OCI-LY7 (cell line): ENCODE results near the gene CFH. TPM values are rescaled to one million over a fixed set of nuclear protein-coding genes. Genes with fewer than 3 reads are reported as not detected.
"Not testable (repeated sequence)": the region's sequence is repeated elsewhere in the genome, so short reads cannot be mapped to it uniquely, and the experiment has no call there.

Experiments
- BruUV-seq: library from RNA; stranded (reverse); fragments of 400-500 nt; replicated peaks from 2 replicates; lab custom pipeline; 2021; lab: Mats Ljungman, UMichigan
- CTCF ChIA-PET: fragments of 300-600 bp; sonication (Branson Sonifier 250); formaldehyde crosslinking; loops from one replicate; lab custom pipeline; 2022; ENCODE audit warnings: antibody characterized with exemption; ENCODE audit not compliant: unreplicated experiment; lab: Charles Lee
- POLR2A ChIA-PET: fragments of 300-600 bp; sonication (Branson Sonifier 250); formaldehyde crosslinking; loops from one replicate; lab custom pipeline; 2022; ENCODE audit warnings: antibody characterized with exemption; lab: Charles Lee
- DNase-seq: peaks from one replicate; pipeline ENCODE4 v3.0.0-alpha.2; 2015; ENCODE audit warnings: low spot score
- H2AFZ ChIP-seq: fragments of 200-600 bp; sonication (generic), shearing (Covaris generic); 2 replicates; pipeline ENCODE4 v1.6.1; 2014; ENCODE audit warnings: mild to moderate bottlenecking, antibody characterized with exemption, low read length, moderate library complexity
- H3K27ac ChIP-seq: fragments of 200-600 bp; sonication (generic); 2 replicates; pipeline ENCODE4 v1.5.1; 2014; ENCODE audit warnings: mixed run types, low read depth, mild to moderate bottlenecking, moderate library complexity, low read length, inconsistent platforms; ENCODE audit not compliant: poor library complexity, severe bottlenecking
- H3K36me3 ChIP-seq: fragments of 200-600 bp; sonication (generic); 2 replicates; pipeline ENCODE4 v1.6.1; 2014; ENCODE audit warnings: mild to moderate bottlenecking, antibody characterized with exemption, low read length, moderate library complexity, mixed read lengths; ENCODE audit not compliant: insufficient read depth
- H3K4me1 ChIP-seq: fragments of 200-600 bp; sonication (generic); 2 replicates; pipeline ENCODE4 v1.5.1; 2014; ENCODE audit warnings: mild to moderate bottlenecking, low read length; ENCODE audit not compliant: insufficient read depth, poor library complexity, severe bottlenecking
- H3K4me2 ChIP-seq: fragments of 200-600 bp; sonication (generic); 2 replicates; pipeline ENCODE4 v1.6.1; 2014; ENCODE audit warnings: mild to moderate bottlenecking, low read length
- H3K4me3 ChIP-seq: fragments of 200-600 bp; sonication (generic); 2 replicates; pipeline ENCODE4 v1.5.1; 2014; ENCODE audit warnings: mild to moderate bottlenecking, low read depth, low read length; ENCODE audit not compliant: poor library complexity, severe bottlenecking
- H3K79me2 ChIP-seq: fragments of 200-600 bp; sonication (generic); 2 replicates; pipeline ENCODE4 v1.6.1; 2016; ENCODE audit warnings: low read depth, mild to moderate bottlenecking, low read length, moderate library complexity, mixed read lengths; ENCODE audit not compliant: insufficient read depth
- H3K9me2 ChIP-seq: fragments of 200-600 bp; sonication (generic); 2 replicates; pipeline ENCODE4 v1.6.1; 2016; ENCODE audit warnings: mild to moderate bottlenecking, low read length, mixed read lengths; ENCODE audit not compliant: insufficient read depth
- H3K9me3 ChIP-seq: fragments of 200-600 bp; sonication (generic); 2 replicates; pipeline ENCODE4 v1.6.1; 2014; ENCODE audit warnings: mild to moderate bottlenecking, mixed run types, low read length, mixed read lengths
- H4K20me1 ChIP-seq: fragments of 200-600 bp; sonication (generic); 2 replicates; pipeline ENCODE4 v1.6.1; 2014; ENCODE audit warnings: mild to moderate bottlenecking, antibody characterized with exemption, low read length, moderate library complexity, mixed read lengths; ENCODE audit not compliant: insufficient read depth
- EZH2phosphoT487 ChIP-seq: fragments of 200-600 bp; sonication (generic); IDR thresholded peaks from 2 replicates; pipeline ENCODE4 v1.6.1; 2018; ENCODE audit warnings: low read depth, borderline replicate concordance, mild to moderate bottlenecking, mixed run types, antibody characterized with exemption, low read length, moderate library complexity, mixed read lengths
- intact Hi-C: fragments of 100-400 bp; cut with micrococcal nuclease; formaldehyde crosslinking; loops from one replicate; pipeline ENCODE4 v1.10.0; 2022; ENCODE audit not compliant: unreplicated experiment
- total RNA-seq, 2 experiments: library from RNA; depleted of rRNA in 1 of 2; stranded (reverse); fragments of >200 nt in 1 of 2; shearing (Covaris generic) in 1 of 2; gene quantifications; 2 replicates each; pipeline ENCODE4 v1.2.3, GENCODE V29; 2014 to 2022
- TF ChIP-seq, protein P1 (sequence below): fragments of 200-600 bp; sonication (generic); conservative IDR thresholded peaks from 2 replicates; pipeline ENCODE4 v1.5.1; 2014; ENCODE audit warnings: mild to moderate bottlenecking, antibody characterized with exemption, low read length, moderate library complexity, mixed read lengths

CFH gene
- total RNA-seq, 2 experiments from 2014 or later, result not detected

- Histone ChIP-seq H3K4me3 (no peak overlapping the region), H4K20me1 (no peaks in the 10 kb centered on the region), H3K27ac (no peak overlapping the region), H3K9me2 (no peaks in the 10 kb centered on the region), H3K79me2 (no peaks in the 10 kb centered on the region), H3K9me3 (0 out of 2 replicates have a peak, but pooled peaks cover 4% of the 10 kb centered on the region), H3K4me1 (no peaks in the 10 kb centered on the region), H3K4me2 (no peak overlapping the region), H2AFZ (no peak overlapping the region), H3K36me3 (no peaks in the 10 kb centered on the region)
- no TSS peak for BruUV-seq
- POLR2A ChIA-PET, result no interaction called here
- DNase-seq, result no peak
- CTCF ChIA-PET, result no interaction called here
- intact Hi-C loops, result no loop called here
- no peak for TF ChIP-seq EZH2phosphoT487
- TF ChIP-seq, protein P1, sequence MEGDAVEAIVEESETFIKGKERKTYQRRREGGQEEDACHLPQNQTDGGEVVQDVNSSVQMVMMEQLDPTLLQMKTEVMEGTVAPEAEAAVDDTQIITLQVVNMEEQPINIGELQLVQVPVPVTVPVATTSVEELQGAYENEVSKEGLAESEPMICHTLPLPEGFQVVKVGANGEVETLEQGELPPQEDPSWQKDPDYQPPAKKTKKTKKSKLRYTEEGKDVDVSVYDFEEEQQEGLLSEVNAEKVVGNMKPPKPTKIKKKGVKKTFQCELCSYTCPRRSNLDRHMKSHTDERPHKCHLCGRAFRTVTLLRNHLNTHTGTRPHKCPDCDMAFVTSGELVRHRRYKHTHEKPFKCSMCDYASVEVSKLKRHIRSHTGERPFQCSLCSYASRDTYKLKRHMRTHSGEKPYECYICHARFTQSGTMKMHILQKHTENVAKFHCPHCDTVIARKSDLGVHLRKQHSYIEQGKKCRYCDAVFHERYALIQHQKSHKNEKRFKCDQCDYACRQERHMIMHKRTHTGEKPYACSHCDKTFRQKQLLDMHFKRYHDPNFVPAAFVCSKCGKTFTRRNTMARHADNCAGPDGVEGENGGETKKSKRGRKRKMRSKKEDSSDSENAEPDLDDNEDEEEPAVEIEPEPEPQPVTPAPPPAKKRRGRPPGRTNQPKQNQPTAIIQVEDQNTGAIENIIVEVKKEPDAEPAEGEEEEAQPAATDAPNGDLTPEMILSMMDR, result no peak
These were observed 86.9 kb downstream of the CFH start for GRCh38 chr1:196738730-196739129.

- H3K36me3 ChIP-seq, H3K4me1 ChIP-seq, CTCF ChIA-PET, POLR2A ChIA-PET, H3K9me3 ChIP-seq, H3K79me2 ChIP-seq, BruUV-seq, H3K27ac ChIP-seq, H4K20me1 ChIP-seq, H3K9me2 ChIP-seq, H3K4me3 ChIP-seq, intact Hi-C loops, H3K4me2 ChIP-seq, H2AFZ ChIP-seq: not testable (repeated sequence)
- TF ChIP-seq, protein P1, result peak; percentile 68
- peak; percentile 30 for DNase-seq
These were observed 91.4 kb downstream of the CFH start for GRCh38 chr1:196743244-196743643.

- H3K9me3 ChIP-seq, H4K20me1 ChIP-seq, CTCF ChIA-PET, DNase-seq, H3K4me1 ChIP-seq, H3K4me3 ChIP-seq, POLR2A ChIA-PET, H3K79me2 ChIP-seq, H3K4me2 ChIP-seq, H3K36me3 ChIP-seq, BruUV-seq, H3K27ac ChIP-seq, intact Hi-C loops, H3K9me2 ChIP-seq, H2AFZ ChIP-seq: not testable (repeated sequence)
These were observed 113.3 kb downstream of the CFH start for GRCh38 chr1:196765019-196765740.

DNA sequence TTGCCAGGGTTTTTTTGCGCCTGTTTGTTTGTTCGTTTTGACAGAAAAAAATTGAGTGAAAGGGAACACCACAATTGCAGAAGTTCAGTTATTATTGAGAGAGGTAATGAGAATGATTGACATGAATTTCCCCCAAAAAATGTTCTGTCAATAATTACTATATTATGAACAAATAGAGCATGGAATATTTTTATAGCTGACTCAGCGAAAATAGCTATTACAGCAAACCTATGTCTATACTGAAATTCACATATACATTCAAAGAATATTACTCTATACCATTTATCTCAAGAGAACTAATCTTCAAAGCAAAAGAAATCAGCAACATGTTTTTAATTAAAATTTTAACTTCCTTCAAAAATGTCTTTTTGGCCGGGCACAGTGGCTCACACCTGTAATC is 118.0 kb downstream of the CFH start:
- H3K27ac ChIP-seq, CTCF ChIA-PET, H3K9me2 ChIP-seq, H3K4me2 ChIP-seq, DNase-seq, H2AFZ ChIP-seq, H3K4me1 ChIP-seq, BruUV-seq, H3K9me3 ChIP-seq, H3K79me2 ChIP-seq, POLR2A ChIA-PET, H4K20me1 ChIP-seq, H3K4me3 ChIP-seq, H3K36me3 ChIP-seq, intact Hi-C loops: not testable (repeated sequence)
